ENCODE measurements around the gene FER1L5.
"Not testable (repeated sequence)": the region's sequence is repeated elsewhere in the genome, so short reads cannot be mapped to it uniquely, and the experiment has no call there.

GRCh38 chr2:96665717-96666116 lies 23.2 kb downstream of the FER1L5 start:
- not testable (repeated sequence) for TF ChIP-seq EZH2 (IDR thresholded peaks at IDR 0.05; ENCODE audit: low read depth, unreplicated experiment); CTCF (conservative IDR thresholded peaks at IDR 0.05; ENCODE audit: low read depth in 2 of 2); ZNF114 (CRISPR knock-in tag; IDR thresholded peaks at IDR 0.05); EZH2phosphoT487 (IDR thresholded peaks at IDR 0.05; ENCODE audit: unreplicated experiment); REST (IDR thresholded peaks at IDR 0.05; ENCODE audit: unreplicated experiment); CREB1 (CRISPR knock-in tag; IDR thresholded peaks at IDR 0.05; ENCODE audit: low read depth); POLR2AphosphoS5 (IDR thresholded peaks at IDR 0.05; ENCODE audit: low read depth); JUNB (IDR thresholded peaks at IDR 0.05; ENCODE audit: unreplicated experiment); ETS1 (IDR thresholded peaks at IDR 0.05); STAT1 (IDR thresholded peaks at IDR 0.05; ENCODE audit: unreplicated experiment); ZNF331 (CRISPR knock-in tag; IDR thresholded peaks at IDR 0.05; ENCODE audit: low read depth); ZNF462 (CRISPR knock-in tag; IDR thresholded peaks at IDR 0.05); NANOG (IDR thresholded peaks at IDR 0.05; ENCODE audit: borderline replicate concordance)
